Muscle of leg (tissue), 11 donors: Measurements from ENCODE around the gene MYH10. TPM values are rescaled to one million over a fixed set of nuclear protein-coding genes. Genes with fewer than 3 reads are reported as not detected.

Source experiments
- DNase-seq: peaks from one replicate; pipeline ENCODE4 v3.0.0; 2013
- H3K27ac ChIP-seq: one replicate; pipeline ENCODE4 v1.5.1; 2013; ENCODE audit warnings: mild to moderate bottlenecking, low read length, control low read depth
- H3K27me3 ChIP-seq: one replicate; pipeline ENCODE4 v1.6.1; 2013; ENCODE audit warnings: low read length; ENCODE audit not compliant: control insufficient read depth, insufficient read depth
- H3K36me3 ChIP-seq: one replicate; pipeline ENCODE4 v1.6.1; 2013; ENCODE audit warnings: low read length; ENCODE audit not compliant: control insufficient read depth, insufficient read depth
- H3K4me1 ChIP-seq: one replicate; pipeline ENCODE4 v1.6.1; 2013; ENCODE audit warnings: low read length; ENCODE audit not compliant: control insufficient read depth, insufficient read depth
- H3K4me3 ChIP-seq: one replicate; pipeline ENCODE4 v1.5.1; 2013; ENCODE audit warnings: low read length, control low read depth
- H3K9me3 ChIP-seq: replicated peaks from 2 replicates; pipeline ENCODE4 v1.6.1; 2013; ENCODE audit warnings: low read depth, low read length; ENCODE audit not compliant: control insufficient read depth
- WGBS: methylation state at CpG from one replicate; pipeline ENCODE4 v1.1.5; 2013; ENCODE audit warnings: missing lambda C conversion rate; ENCODE audit not compliant: insufficient coverage; 5-methylcytosine and 5-hydroxymethylcytosine counted together
- polyA plus RNA-seq, 8 donors: library from polyadenylated mRNA; unstranded; fragments of 120-200 nt; gene quantifications; one replicate each; pipeline versions ENCODE4 v1.2.1 to v1.2.3, GENCODE V29; 2013; ENCODE audit warnings: inconsistent platforms in 1 of 8, low replicate concordance in 1 of 8; ENCODE audit not compliant: insufficient read length in 8 of 8, insufficient read depth in 1 of 8
- total RNA-seq: library from RNA; stranded (reverse); fragments of 120-200 nt; gene quantifications from one replicate; pipeline ENCODE4 v1.2.4, GENCODE V29; 2013

The MYH10 gene
- total and polyA plus RNA-seq, 9 donors: 44.2 to 92.6 (median 72.6) TPM

GRCh38 chr17:8629371-8630226 lies 926 bp downstream of the MYH10 start:
- H3K4me3 ChIP-seq: peak overlapping the region; percentile 72
- H3K36me3 ChIP-seq: no peaks in the 10 kb centered on the region
- peaks cover 2% of the 10 kb centered on the region for H3K27me3 ChIP-seq
- peak overlapping the region; percentile 89 for H3K27ac ChIP-seq
- peak; percentile 60 for DNase-seq
- no peaks in the 10 kb centered on the region for H3K9me3 ChIP-seq
- peaks cover 12% of the 10 kb centered on the region for H3K4me1 ChIP-seq
- under 1% methylated on average over 71 of the region's 76 CpGs for WGBS

- peak overlapping the region; percentile 72 for H3K4me3 ChIP-seq
- DNase-seq: peak; percentile 28
- peaks cover 2% of the 10 kb centered on the region for H3K27me3 ChIP-seq
- WGBS: 8% methylated on average over 3 of the region's 8 CpGs
- no peaks in the 10 kb centered on the region for H3K9me3 ChIP-seq
- peaks cover 12% of the 10 kb centered on the region for H3K4me1 ChIP-seq
- no peaks in the 10 kb centered on the region for H3K36me3 ChIP-seq
- peak overlapping the region; percentile 44 for H3K27ac ChIP-seq
Measured at GRCh38 chr17:8628609-8629169, 1.8 kb downstream of the MYH10 start.

DNA sequence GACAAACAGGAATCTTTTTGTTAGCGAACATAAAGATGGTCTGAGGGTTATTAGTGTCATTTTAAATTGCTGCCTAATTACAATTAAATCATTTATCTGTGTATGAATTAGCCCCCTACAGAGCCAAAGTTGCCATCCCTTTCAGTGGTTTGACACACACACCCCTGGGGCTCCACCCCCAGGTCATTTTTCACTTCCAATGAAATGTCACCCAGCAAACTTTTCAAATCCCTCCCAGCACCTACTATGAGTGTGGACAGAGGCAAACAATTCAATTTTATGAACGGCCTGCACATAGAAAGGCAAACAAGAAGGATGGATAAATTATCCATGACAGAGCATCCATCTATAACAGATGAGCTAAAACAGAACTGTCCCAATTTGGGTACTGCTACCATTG lies 2.4 kb downstream of the MYH10 start:
- peaks cover 12% of the 10 kb centered on the region for H3K4me1 ChIP-seq
- no peaks in the 10 kb centered on the region for H3K9me3 ChIP-seq
- peaks cover under 1% of the 10 kb centered on the region for H3K36me3 ChIP-seq
- H3K4me3 ChIP-seq: no peak overlapping the region
- DNase-seq: peak; percentile 21
- no peak overlapping the region for H3K27ac ChIP-seq
- WGBS: no CpG with 5 or more reads among the region's 2 CpGs
- peaks cover 2% of the 10 kb centered on the region for H3K27me3 ChIP-seq

DNA sequence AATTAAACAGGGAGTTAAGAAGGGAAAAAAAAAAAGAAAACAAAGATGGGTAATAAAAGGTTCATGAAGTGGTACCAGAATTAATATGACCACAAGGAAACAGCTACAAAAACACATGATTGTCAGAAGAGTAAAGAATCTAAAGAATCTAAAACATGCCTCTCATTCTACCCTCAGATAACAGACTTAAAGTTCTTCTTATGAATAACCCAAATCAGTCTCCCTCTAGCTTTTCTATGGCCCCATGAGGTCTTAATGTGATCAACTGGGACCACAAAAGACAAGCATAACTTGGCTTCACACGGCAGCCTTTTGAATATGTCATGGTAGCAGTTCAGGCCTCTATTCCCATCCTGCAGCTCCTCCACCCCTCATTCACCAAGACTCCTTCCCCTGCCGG lies 6.9 kb downstream of the MYH10 start:
- Histone ChIP-seq H3K4me3 (no peak overlapping the region), H3K4me1 (peaks cover 5% of the 10 kb centered on the region), H3K9me3 (no peaks in the 10 kb centered on the region), H3K36me3 (peaks cover 11% of the 10 kb centered on the region), H3K27ac (no peak overlapping the region), H3K27me3 (no peaks in the 10 kb centered on the region)
- WGBS: 100% methylated on average over 2 of the region's 2 CpGs
- DNase-seq: no peak

- H3K9me3 ChIP-seq: no peaks in the 10 kb centered on the region
- no peak overlapping the region for H3K27ac ChIP-seq
- peaks cover 11% of the 10 kb centered on the region for H3K36me3 ChIP-seq
- H3K4me1 ChIP-seq: no peaks in the 10 kb centered on the region
- DNase-seq: no peak
- no peak overlapping the region for H3K4me3 ChIP-seq
- H3K27me3 ChIP-seq: no peaks in the 10 kb centered on the region
- 79% methylated on average over 3 of the region's 4 CpGs for WGBS
Measured at GRCh38 chr17:8622191-8622590, 8.3 kb downstream of the MYH10 start.

DNA sequence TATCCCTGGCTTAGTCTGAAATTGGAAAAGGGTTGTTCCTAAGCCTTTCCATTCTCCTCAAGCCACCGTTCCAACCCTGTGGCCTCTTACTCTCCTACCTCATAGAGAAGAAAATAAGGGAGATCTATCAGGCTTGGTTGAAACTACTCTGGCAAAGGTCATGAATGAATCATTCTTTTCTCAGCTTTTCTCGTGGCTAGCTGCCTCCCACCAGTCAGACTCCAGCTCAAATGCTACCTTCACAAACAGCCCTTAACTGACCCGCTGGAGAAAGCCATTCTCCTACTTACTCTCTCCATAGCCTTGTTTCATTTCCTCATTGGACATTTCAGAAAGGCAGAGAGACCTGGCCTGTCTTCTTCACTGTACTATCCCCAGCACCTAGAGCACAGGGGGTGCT lies 8.9 kb downstream of the MYH10 start:
- H3K4me1 ChIP-seq: no peaks in the 10 kb centered on the region
- no peaks in the 10 kb centered on the region for H3K27me3 ChIP-seq
- peaks cover 11% of the 10 kb centered on the region for H3K36me3 ChIP-seq
- H3K9me3 ChIP-seq: no peaks in the 10 kb centered on the region
- 63% methylated on average over 2 of the region's 3 CpGs for WGBS
- H3K4me3 ChIP-seq: no peak overlapping the region
- H3K27ac ChIP-seq: no peak overlapping the region
- DNase-seq: no peak

DNA sequence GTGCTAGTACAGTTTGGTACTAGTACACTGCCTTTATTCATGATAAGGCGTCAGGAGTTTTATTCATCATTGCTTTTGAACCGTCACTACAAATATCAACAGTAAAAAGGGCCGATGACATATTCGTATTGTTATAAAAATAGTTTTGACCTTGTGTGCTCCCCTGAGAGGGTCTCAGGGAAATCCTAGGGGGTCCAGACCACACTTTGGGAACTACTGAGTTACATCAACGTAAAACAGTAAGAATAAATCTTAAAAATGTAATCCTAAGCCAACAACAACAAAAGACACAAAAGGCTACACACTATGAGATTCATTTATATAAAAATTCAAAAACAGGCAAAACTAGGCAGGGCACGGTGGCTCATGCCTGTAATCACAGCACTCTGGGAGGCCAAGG lies 11.2 kb downstream of the MYH10 start:
- 86% methylated on average over 1 of the region's 6 CpGs for WGBS
- H3K27me3 ChIP-seq: no peaks in the 10 kb centered on the region
- H3K27ac ChIP-seq: no peak overlapping the region
- H3K36me3 ChIP-seq: peaks cover 11% of the 10 kb centered on the region
- no peak overlapping the region for H3K4me3 ChIP-seq
- no peaks in the 10 kb centered on the region for H3K4me1 ChIP-seq
- no peak for DNase-seq
- no peaks in the 10 kb centered on the region for H3K9me3 ChIP-seq

DNA sequence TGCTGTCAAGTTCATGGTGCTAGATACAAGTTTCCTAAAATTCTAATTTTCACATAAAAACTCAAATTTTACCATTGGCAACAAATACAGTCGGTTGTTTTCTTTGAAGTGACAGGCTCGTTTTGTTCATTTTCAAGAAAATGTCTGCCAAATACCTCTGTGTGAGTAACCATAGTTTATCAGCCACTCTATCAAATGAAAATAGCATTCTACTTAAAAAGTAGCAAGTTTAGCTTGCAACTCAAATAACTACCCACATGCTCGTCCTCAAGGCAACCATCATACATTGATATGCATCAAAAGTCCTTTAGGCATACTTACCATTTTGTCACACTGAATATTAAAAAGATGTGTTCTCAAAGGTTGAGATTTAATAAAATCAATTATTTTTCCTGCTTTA lies 11.7 kb downstream of the MYH10 start:
- H3K27me3 ChIP-seq: no peaks in the 10 kb centered on the region
- peaks cover 11% of the 10 kb centered on the region for H3K36me3 ChIP-seq
- DNase-seq: no peak
- no peaks in the 10 kb centered on the region for H3K4me1 ChIP-seq
- WGBS: no CpG with 5 or more reads among the region's 3 CpGs
- H3K9me3 ChIP-seq: no peaks in the 10 kb centered on the region
- H3K4me3 ChIP-seq: no peak overlapping the region
- no peak overlapping the region for H3K27ac ChIP-seq

DNA sequence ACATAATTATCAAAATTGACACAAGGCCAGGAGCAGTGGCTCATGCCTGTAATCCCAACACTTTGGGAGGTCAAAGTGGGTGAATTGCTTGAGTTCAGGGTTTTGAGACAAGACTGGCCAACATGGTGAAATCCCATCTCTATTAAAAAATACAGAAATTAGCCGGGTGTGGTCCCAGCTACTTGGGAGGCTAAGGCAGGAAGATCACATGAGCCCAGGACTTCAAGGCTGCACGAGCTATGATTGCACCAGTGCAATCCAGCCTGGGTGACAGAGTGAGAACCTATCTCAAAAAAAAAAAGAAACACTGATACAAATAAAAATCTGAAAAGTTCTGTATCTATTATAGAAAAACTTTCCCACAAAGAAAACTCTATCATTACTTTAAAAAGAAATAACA lies 15.5 kb downstream of the MYH10 start:
- 71% methylated on average over 1 of the region's 2 CpGs for WGBS

GRCh38 chr17:8611619-8612298 lies 18.8 kb downstream of the MYH10 start:
- Histone ChIP-seq H3K27ac (peak overlapping the region; percentile 50), H3K9me3 (peaks cover 4% of the 10 kb centered on the region), H3K36me3 (no peaks in the 10 kb centered on the region), H3K27me3 (no peaks in the 10 kb centered on the region), H3K4me1 (peaks cover 3% of the 10 kb centered on the region), H3K4me3 (no peak overlapping the region)
- peak; percentile 48 for DNase-seq
- WGBS: 41% methylated on average over 6 of the region's 8 CpGs

More for the DNA sequence above, 15.5 kb downstream of the MYH10 start:
- no peaks in the 10 kb centered on the region for H3K4me1 ChIP-seq
- no peaks in the 10 kb centered on the region for H3K27me3 ChIP-seq
- no peak for DNase-seq
- H3K36me3 ChIP-seq: no peaks in the 10 kb centered on the region
- H3K4me3 ChIP-seq: no peak overlapping the region
- H3K9me3 ChIP-seq: peaks cover 4% of the 10 kb centered on the region
- H3K27ac ChIP-seq: no peak overlapping the region
